ENCODE results near the gene PAX3. TPM values are rescaled to one million over a fixed set of nuclear protein-coding genes. Genes with fewer than 3 reads are reported as not detected.

The PAX3 gene
- total RNA-seq, 6 donors from 2014 or later: 1.0 TPM; not detected in 5

DNA sequence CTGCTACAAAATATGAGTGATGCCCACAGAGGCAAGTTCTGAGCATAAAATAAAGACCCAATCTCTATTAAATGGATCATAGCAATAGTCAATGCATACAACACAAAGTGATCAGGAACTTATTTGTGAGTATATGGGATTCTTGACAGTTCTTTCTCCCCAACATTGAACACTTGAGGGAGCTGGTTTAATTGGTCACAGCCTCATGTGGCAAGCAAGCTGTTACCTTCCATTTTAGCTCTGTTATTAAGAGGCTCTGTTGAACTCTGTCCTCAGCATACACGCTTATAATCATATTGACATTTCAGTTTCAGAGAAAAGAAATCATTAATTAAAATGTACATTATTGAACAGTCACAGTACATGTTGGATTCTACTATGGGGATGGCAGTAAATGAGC is 37.6 kb upstream of the PAX3 start:
- Histone ChIP-seq H3K4me3 (no peak overlapping the region), H3K27me3 (no peaks in the 10 kb centered on the region), H3K9me3 (peaks cover 0 to 7% (median 0%) of the 10 kb centered on the region in 4 donors), H3K4me1 (no peaks in the 10 kb centered on the region), H3K36me3 (no peaks in the 10 kb centered on the region), H3K27ac (no peak overlapping the region)
- no peak for DNase-seq
- TF ChIP-seq POLR2A (IDR thresholded peaks at IDR 0.05) (no peak), EP300 (IDR thresholded peaks at IDR 0.05) (no peak), POLR2AphosphoS5 (IDR thresholded peaks at IDR 0.05) (no peak)
- TF ChIP-seq, protein P1, sequence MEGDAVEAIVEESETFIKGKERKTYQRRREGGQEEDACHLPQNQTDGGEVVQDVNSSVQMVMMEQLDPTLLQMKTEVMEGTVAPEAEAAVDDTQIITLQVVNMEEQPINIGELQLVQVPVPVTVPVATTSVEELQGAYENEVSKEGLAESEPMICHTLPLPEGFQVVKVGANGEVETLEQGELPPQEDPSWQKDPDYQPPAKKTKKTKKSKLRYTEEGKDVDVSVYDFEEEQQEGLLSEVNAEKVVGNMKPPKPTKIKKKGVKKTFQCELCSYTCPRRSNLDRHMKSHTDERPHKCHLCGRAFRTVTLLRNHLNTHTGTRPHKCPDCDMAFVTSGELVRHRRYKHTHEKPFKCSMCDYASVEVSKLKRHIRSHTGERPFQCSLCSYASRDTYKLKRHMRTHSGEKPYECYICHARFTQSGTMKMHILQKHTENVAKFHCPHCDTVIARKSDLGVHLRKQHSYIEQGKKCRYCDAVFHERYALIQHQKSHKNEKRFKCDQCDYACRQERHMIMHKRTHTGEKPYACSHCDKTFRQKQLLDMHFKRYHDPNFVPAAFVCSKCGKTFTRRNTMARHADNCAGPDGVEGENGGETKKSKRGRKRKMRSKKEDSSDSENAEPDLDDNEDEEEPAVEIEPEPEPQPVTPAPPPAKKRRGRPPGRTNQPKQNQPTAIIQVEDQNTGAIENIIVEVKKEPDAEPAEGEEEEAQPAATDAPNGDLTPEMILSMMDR (IDR thresholded peaks at IDR 0.05): no peak
- WGBS, 2 donors: 75 to 97% methylated on average over 1 of the region's 1 CpG
- no peak for ATAC-seq (ENCODE audit: low FRiP score in 2 of 2)

DNA sequence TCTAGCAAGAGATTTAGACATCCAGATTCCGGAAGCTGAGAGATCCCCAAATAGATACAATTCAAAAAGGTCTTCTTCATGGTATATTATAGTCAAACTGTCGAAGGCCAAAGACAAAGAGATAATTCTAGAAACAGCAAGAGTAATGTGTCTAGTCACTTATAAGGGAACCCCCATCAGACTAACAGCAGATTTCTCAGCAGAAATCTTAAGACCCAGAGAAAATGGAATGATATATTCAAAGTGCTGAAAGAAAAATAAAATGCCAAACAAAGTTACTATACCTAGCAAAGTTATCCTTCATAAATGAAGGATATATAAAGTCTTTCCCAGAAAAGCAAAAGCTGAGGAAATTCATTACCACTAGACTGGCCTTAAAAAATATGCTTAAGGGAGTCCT is 36.1 kb upstream of the PAX3 start:
- 93 to 98% methylated on average over 2 of the region's 2 CpGs for WGBS, 2 donors
- H3K27me3 ChIP-seq: no peaks in the 10 kb centered on the region
- ATAC-seq (ENCODE audit: low FRiP score in 2 of 2): no peak
- TF ChIP-seq EP300 (IDR thresholded peaks at IDR 0.05) (no peak), POLR2A (IDR thresholded peaks at IDR 0.05) (no peak), POLR2AphosphoS5 (IDR thresholded peaks at IDR 0.05) (no peak)
- TF ChIP-seq, protein P1 (IDR thresholded peaks at IDR 0.05): no peak
- H3K4me3 ChIP-seq: no peak overlapping the region
- H3K4me1 ChIP-seq: no peaks in the 10 kb centered on the region
- no peak for DNase-seq
- H3K27ac ChIP-seq: no peak overlapping the region
- H3K36me3 ChIP-seq: no peaks in the 10 kb centered on the region
- H3K9me3 ChIP-seq: peaks cover 0 to 8% (median under 1%) of the 10 kb centered on the region in 4 donors

DNA sequence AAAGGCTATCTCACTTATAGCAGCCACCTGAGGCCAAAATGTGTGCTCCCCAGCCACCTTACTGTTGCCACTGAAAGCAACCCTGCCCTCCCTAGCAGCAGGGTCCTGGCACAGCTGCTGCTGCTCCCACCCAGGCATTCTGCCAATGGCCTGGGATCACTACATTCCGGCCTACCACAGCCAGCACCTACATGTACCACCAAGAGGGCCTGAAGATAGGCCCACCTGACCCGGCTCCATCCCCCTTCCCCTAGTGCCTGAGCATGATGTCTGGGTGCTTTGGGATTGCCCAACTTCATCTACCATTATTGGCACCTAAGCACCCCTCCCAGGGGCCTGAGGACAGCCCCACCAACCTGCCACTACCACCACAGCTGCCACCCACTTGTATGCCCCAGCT is 34.6 kb upstream of the PAX3 start:
- H3K27ac ChIP-seq: no peak overlapping the region
- H3K36me3 ChIP-seq: no peaks in the 10 kb centered on the region
- peaks cover 0 to 13% (median 3%) of the 10 kb centered on the region in 4 donors for H3K9me3 ChIP-seq
- no peak overlapping the region for H3K4me3 ChIP-seq
- ATAC-seq (ENCODE audit: low FRiP score in 2 of 2) (no peak), DNase-seq (no peak)
- WGBS, 2 donors: 92 to 94% methylated on average over 2 of the region's 2 CpGs
- TF ChIP-seq POLR2AphosphoS5 (IDR thresholded peaks at IDR 0.05): no peak
- TF ChIP-seq EP300 (IDR thresholded peaks at IDR 0.05): no peak
- TF ChIP-seq, protein P1 (IDR thresholded peaks at IDR 0.05): no peak
- no peaks in the 10 kb centered on the region for H3K27me3 ChIP-seq
- no peaks in the 10 kb centered on the region for H3K4me1 ChIP-seq

DNA sequence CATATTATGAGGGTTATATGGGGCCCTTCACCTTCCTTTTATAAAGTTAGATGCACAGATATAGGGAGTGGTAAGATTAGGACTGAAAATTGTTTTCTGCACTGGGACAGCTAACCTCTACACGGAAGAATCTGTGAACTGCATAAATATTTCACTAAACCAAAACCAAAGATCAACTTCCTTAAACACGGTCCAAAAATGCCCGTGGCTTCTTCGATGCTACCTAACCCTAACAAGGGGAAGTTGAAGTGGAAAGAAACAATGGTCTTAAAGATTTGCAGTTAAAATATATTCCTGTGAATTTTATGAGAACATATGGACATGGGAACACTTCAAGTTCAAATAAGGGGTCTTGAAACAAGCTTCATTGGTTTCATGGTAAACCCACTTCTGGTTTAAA is 33.3 kb upstream of the PAX3 start:
- TF ChIP-seq POLR2A (IDR thresholded peaks at IDR 0.05) (no peak), POLR2AphosphoS5 (IDR thresholded peaks at IDR 0.05) (no peak), EP300 (IDR thresholded peaks at IDR 0.05) (no peak)
- TF ChIP-seq, protein P1 (IDR thresholded peaks at IDR 0.05): no peak
- peaks cover 0 to 13% (median 3%) of the 10 kb centered on the region in 4 donors for H3K9me3 ChIP-seq
- H3K27me3 ChIP-seq: no peaks in the 10 kb centered on the region
- no peak overlapping the region for H3K27ac ChIP-seq
- 59 to 66% methylated on average over 4 of the region's 4 CpGs for WGBS, 2 donors
- DNase-seq (no peak), ATAC-seq (ENCODE audit: low FRiP score in 2 of 2) (no peak)
- H3K4me3 ChIP-seq: no peak overlapping the region
- H3K36me3 ChIP-seq: no peaks in the 10 kb centered on the region
- no peaks in the 10 kb centered on the region for H3K4me1 ChIP-seq

DNA sequence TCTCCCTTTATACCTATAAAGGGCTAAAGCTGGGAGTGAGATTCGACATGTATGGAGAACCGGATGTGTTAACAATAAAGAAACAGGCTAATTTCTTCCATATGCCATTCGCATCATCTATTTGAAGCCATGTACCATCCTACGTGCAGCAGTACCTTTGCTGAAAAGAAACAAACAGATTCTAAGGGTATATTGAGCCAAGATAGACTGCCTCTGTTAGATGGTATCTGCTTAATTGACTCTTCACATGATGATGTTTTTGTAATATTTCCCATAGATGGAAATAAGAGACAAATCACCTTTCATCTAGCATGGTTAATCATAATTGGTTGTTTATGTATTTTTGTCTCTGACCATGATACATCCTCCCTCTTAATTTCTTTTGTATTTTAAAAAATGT is 32.1 kb upstream of the PAX3 start:
- 91 to 96% methylated on average over 4 of the region's 4 CpGs for whole genome bisulfite sequencing, 2 donors
- Histone ChIP-seq H3K27ac (no peak overlapping the region), H3K4me3 (no peak overlapping the region), H3K36me3 (no peaks in the 10 kb centered on the region), H3K4me1 (no peaks in the 10 kb centered on the region), H3K9me3 (peaks cover 0 to 13% (median 3%) of the 10 kb centered on the region in 4 donors), H3K27me3 (no peaks in the 10 kb centered on the region)
- ATAC-seq (ENCODE audit: low FRiP score in 2 of 2) (no peak), DNase-seq (no peak)
- TF ChIP-seq EP300 (IDR thresholded peaks at IDR 0.05): no peak
- TF ChIP-seq POLR2AphosphoS5 (IDR thresholded peaks at IDR 0.05): no peak

All from upper lobe of left lung (tissue), 6 donors.